ENCODE data around the gene MYL5.
"Not testable (repeated sequence)": the region's sequence is repeated elsewhere in the genome, so short reads cannot be mapped to it uniquely, and the experiment has no call there.

Gene MYL5

DNA sequence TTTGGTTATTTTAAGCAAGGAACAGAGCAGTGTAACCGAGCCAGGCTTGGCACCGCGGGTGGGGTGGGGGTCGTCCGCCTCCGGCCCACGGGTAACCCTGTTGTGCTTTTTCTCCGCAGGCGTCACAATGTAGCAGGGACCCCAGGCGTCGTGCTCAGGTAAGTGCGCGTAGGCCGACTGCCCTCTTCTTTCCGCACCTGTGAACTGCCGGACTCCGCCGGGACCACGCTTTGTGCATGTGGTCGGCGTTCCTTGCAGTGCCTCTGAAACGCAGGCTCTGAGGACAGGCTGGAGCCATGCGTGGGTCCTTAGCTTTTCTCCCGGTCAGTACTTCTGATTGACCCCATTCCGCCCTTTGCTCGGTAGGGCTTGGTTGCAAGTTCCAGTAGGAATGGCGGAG, 56.2 kb downstream of the MYL5 start:
- DNase-seq: no peak

DNA sequence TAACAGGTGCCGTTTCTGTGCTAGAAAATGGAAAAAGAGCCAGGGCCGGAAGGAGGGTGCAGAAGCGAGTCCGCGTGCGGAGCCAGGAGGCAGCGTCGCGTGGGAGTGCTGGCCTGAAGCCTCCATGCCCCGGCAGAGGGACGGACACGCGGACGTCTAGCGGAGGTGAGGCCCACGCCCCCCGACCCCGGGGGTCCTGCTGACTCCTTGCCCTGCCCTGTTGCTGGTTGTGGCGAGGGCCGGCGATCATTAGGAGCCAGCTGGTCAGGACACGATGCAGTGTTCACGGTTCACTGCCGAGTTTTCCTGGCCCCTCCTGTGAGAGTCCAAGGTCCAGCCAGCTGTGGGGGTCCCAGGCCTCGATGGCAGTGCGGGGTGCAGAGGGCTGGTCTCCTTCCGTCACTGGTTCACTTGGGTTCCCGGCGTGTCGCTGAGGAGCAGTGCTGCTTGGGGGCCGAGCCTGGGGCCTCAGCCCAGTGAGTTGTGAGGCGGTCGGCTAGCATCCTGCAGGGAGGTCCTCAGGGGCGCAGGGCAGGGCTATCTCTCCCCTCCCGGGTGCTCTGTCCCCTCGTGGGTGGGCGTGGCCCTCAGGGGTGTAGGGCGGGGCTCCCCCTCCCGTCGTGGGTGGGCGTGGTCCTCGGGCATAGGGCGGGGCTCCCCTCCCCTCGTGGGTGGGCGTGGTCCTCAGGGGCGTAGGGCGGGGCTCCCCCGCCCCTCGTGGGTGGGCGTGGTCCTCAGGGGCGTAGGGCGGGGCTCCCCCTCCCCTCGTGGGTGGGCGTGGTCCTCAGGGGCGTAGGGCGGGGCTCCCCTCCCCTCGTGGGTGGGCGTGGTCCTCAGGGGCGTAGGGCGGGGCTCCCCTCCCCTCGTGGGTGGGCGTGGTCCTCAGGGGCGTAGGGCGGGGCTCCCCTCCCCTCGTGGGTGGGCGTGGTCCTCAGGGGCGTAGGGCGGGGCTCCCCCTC, 56.9 kb downstream of the MYL5 start:
- not testable (repeated sequence) for DNase-seq

All from hematopoietic multipotent progenitor cell treated with erythropoietin and hydrocortisone succinate and interleukin-3 and kit ligand, for 8 days (in vitro differentiated cells).